Measurements from ENCODE around the gene RAB11FIP2. TPM values are rescaled to one million over a fixed set of nuclear protein-coding genes. Genes with fewer than 3 reads are reported as not detected.

RAB11FIP2 gene
- total RNA-seq, 3 donors from 2014 or later (not counting 1 experiment from before 2014, with no cell fraction given) = 30.1 to 37.1 (median 32.1) TPM

GRCh38 chr10:118045837-118046394 lies 825 bp downstream of the RAB11FIP2 start:
- WGBS (ENCODE audit: insufficient coverage) = 1% methylated on average over 14 of the region's 14 CpGs
- Histone ChIP-seq H3K27ac (ENCODE audit: low read length) (peak overlapping the region; percentile 39), H3K36me3 (ENCODE audit: control insufficient read depth, insufficient read depth, low read length) (no peaks in the 10 kb centered on the region), H3K9me3 (ENCODE audit: control insufficient read depth, insufficient read depth, low read length) (no peaks in the 10 kb centered on the region), H3K27me3 (ENCODE audit: control insufficient read depth, insufficient read depth, low read length) (no peaks in the 10 kb centered on the region), H3K4me3 (ENCODE audit: low read length) (peak overlapping the region; percentile 48), H3K4me1 (ENCODE audit: control insufficient read depth, insufficient read depth, low read length) (peaks cover 12% of the 10 kb centered on the region)
- Mint-ChIP-seq H3K27ac (peak overlapping the region; percentile 59 to 63), H3K4me3 (peak overlapping the region; percentile 85), H3K4me1 (peaks cover 19 to 27% of the 10 kb centered on the region in 2 donors), H3K27me3 (ENCODE audit: low read depth in 2 of 2) (peaks cover 0 to 4% of the 10 kb centered on the region in 2 donors), H3K36me3 (no peaks in the 10 kb centered on the region), H3K9me3 (no peaks in the 10 kb centered on the region)
- TF ChIP-seq CTCF (IDR thresholded peaks at IDR 0.05) = no peak
- peak; percentile 39 to 49 for DNase-seq
- peak in 2 of 3 donors; percentile 3 to 21 for ATAC-seq
- intact Hi-C loops (cut with micrococcal nuclease) = no loop called here

- Histone ChIP-seq H3K4me3 (ENCODE audit: low read length) (peak overlapping the region; percentile 48), H3K27me3 (ENCODE audit: control insufficient read depth, insufficient read depth, low read length) (no peaks in the 10 kb centered on the region), H3K9me3 (ENCODE audit: control insufficient read depth, insufficient read depth, low read length) (no peaks in the 10 kb centered on the region), H3K4me1 (ENCODE audit: control insufficient read depth, insufficient read depth, low read length) (peaks cover 12% of the 10 kb centered on the region), H3K36me3 (ENCODE audit: control insufficient read depth, insufficient read depth, low read length) (no peaks in the 10 kb centered on the region), H3K27ac (ENCODE audit: low read length) (no peak overlapping the region)
- H3K9me3 Mint-ChIP-seq = no peaks in the 10 kb centered on the region
- 86% methylated on average over 6 of the region's 8 CpGs for WGBS (ENCODE audit: insufficient coverage)
- H3K36me3 Mint-ChIP-seq = no peaks in the 10 kb centered on the region
- no peaks in the 10 kb centered on the region for H3K27me3 Mint-ChIP-seq (ENCODE audit: low read depth in 2 of 2)
- DNase-seq (no peak), ATAC-seq (no peak)
- peaks cover 19 to 27% of the 10 kb centered on the region in 2 donors for H3K4me1 Mint-ChIP-seq
- TF ChIP-seq CTCF (IDR thresholded peaks at IDR 0.05) = no peak
- peak overlapping the region; percentile 85 for H3K4me3 Mint-ChIP-seq
- H3K27ac Mint-ChIP-seq = peak overlapping the region; percentile 59 to 63
- intact Hi-C loops (cut with micrococcal nuclease) = no loop called here
These were observed 1.4 kb downstream of the RAB11FIP2 start for GRCh38 chr10:118045158-118045836.

GRCh38 chr10:118042827-118043242 lies 3.9 kb downstream of the RAB11FIP2 start:
- no peak for TF ChIP-seq CTCF (IDR thresholded peaks at IDR 0.05)
- H3K36me3 ChIP-seq (ENCODE audit: control insufficient read depth, insufficient read depth, low read length) = peaks cover 3% of the 10 kb centered on the region
- Mint-ChIP-seq H3K27me3 (ENCODE audit: low read depth in 2 of 2) (no peaks in the 10 kb centered on the region), H3K27ac (peak overlapping the region in 1 of 2 donors; percentile 18), H3K4me3 (no peak overlapping the region), H3K9me3 (no peaks in the 10 kb centered on the region), H3K4me1 (peaks cover 19 to 27% of the 10 kb centered on the region in 2 donors), H3K36me3 (peaks cover 7% of the 10 kb centered on the region)
- WGBS (ENCODE audit: insufficient coverage) = 95% methylated on average over 2 of the region's 2 CpGs
- H3K27me3 ChIP-seq (ENCODE audit: control insufficient read depth, insufficient read depth, low read length) = no peaks in the 10 kb centered on the region
- H3K27ac ChIP-seq (ENCODE audit: low read length) = no peak overlapping the region
- DNase-seq (no peak), ATAC-seq (no peak)
- intact Hi-C loops (cut with micrococcal nuclease) = no loop called here
- H3K4me1 ChIP-seq (ENCODE audit: control insufficient read depth, insufficient read depth, low read length) = peaks cover 12% of the 10 kb centered on the region
- H3K9me3 ChIP-seq (ENCODE audit: control insufficient read depth, insufficient read depth, low read length) = no peaks in the 10 kb centered on the region
- no peak overlapping the region for H3K4me3 ChIP-seq (ENCODE audit: low read length)
